Right renal cortex interstitium (tissue), 3 donors: Measurements from ENCODE around the gene HEATR5B. TPM values are rescaled to one million over a fixed set of nuclear protein-coding genes. Genes with fewer than 3 reads are reported as not detected.
"Not testable (repeated sequence)": the region's sequence is repeated elsewhere in the genome, so short reads cannot be mapped to it uniquely, and the experiment has no call there.

Source experiments
- DNase-seq, 3 donors: peaks; one replicate each; pipeline ENCODE4 v3.0.0-alpha.2; 2013; ENCODE audit warnings: low read depth in 3 of 3, low spot score in 2 of 3
- polyA plus RNA-seq, 3 donors: library from polyadenylated mRNA; unstranded; fragments of 120-200 nt; gene quantifications; one replicate each; pipeline ENCODE4 v1.2.1, GENCODE V29; 2013; ENCODE audit not compliant: insufficient read length in 3 of 3

HEATR5B gene
- polyA plus RNA-seq, 3 donors: 22.9 to 25.1 (median 22.9) TPM

- DNase-seq: no peak
Measured at GRCh38 chr2:36988008-36988407, 96.2 kb downstream of the HEATR5B start.

GRCh38 chr2:36982467-36982866 lies 101.7 kb downstream of the HEATR5B start:
- no peak for DNase-seq

GRCh38 chr2:36981911-36982310 lies 102.3 kb downstream of the HEATR5B start:
- no peak for DNase-seq

- DNase-seq: not testable (repeated sequence)
Measured at GRCh38 chr2:36979007-36979406, 105.2 kb downstream of the HEATR5B start.

- DNase-seq: no peak
Measured at GRCh38 chr2:36976065-36976464, 108.1 kb downstream of the HEATR5B start.

- DNase-seq: no peak
Measured at GRCh38 chr2:36975306-36975705, 108.9 kb downstream of the HEATR5B start.

GRCh38 chr2:36973320-36973719 lies 110.9 kb downstream of the HEATR5B start:
- no peak for DNase-seq

GRCh38 chr2:36971990-36972389 lies 112.2 kb downstream of the HEATR5B start:
- no peak for DNase-seq

- no peak for DNase-seq
Measured at GRCh38 chr2:36967236-36967876, 116.8 kb downstream of the HEATR5B start.

GRCh38 chr2:36966370-36967235 lies 117.6 kb downstream of the HEATR5B start, which contains the start of gene STRN:
Gene STRN (minus strand): TSS chr2:36966536. CDS start chr2:36966463, 73 bp downstream.
- peak; percentile 74 to 92 (median 88) for DNase-seq

- peak in 2 of 3 donors; percentile 21 to 35 for DNase-seq
Measured at GRCh38 chr2:36965751-36966369, 118.3 kb downstream of the HEATR5B start.

- no peak for DNase-seq
Measured at GRCh38 chr2:36965206-36965605, 119.0 kb downstream of the HEATR5B start.

GRCh38 chr2:36964496-36965058 lies 119.6 kb downstream of the HEATR5B start:
- no peak for DNase-seq

GRCh38 chr2:36963734-36964133 lies 120.4 kb downstream of the HEATR5B start:
- no peak for DNase-seq

GRCh38 chr2:36963106-36963505 lies 121.1 kb downstream of the HEATR5B start:
- DNase-seq: no peak

- no peak for DNase-seq
Measured at GRCh38 chr2:36960773-36961172, 123.4 kb downstream of the HEATR5B start.

GRCh38 chr2:36960005-36960675 lies 124.0 kb downstream of the HEATR5B start:
- DNase-seq: no peak

- DNase-seq: no peak
Measured at GRCh38 chr2:36954977-36955607, 129.1 kb downstream of the HEATR5B start.

GRCh38 chr2:36952748-36953197 lies 131.4 kb downstream of the HEATR5B start:
- no peak for DNase-seq

- DNase-seq: no peak
Measured at GRCh38 chr2:36951574-36951973, 132.6 kb downstream of the HEATR5B start.
